ENCODE results near the gene REC8.

The REC8 gene

GRCh38 chr14:24139272-24139934 lies 32.5 kb upstream of the REC8 start:
- no peak for DNase-seq

GRCh38 chr14:24141097-24141880 lies 30.6 kb upstream of the REC8 start, which contains the start of gene EMC9:
EMC9 (minus strand) TSS chr14:24141591; CDS start chr14:24141304, 287 bp downstream.
- peak; percentile 99 for DNase-seq

GRCh38 chr14:24143511-24143910 lies 28.4 kb upstream of the REC8 start:
- no peak for DNase-seq

GRCh38 chr14:24144451-24144850 lies 27.4 kb upstream of the REC8 start:
- no peak for DNase-seq

- DNase-seq: no peak
Observed at GRCh38 chr14:24145219-24145618, 26.7 kb upstream of the REC8 start.

- no peak for DNase-seq
Observed at GRCh38 chr14:24145690-24146452, 26.0 kb upstream of the REC8 start.

- DNase-seq: peak; percentile 70
Observed at GRCh38 chr14:24146453-24146977, 25.4 kb upstream of the REC8 start, which contains the start of gene PSME2. PSME2 (minus strand) TSS chr14:24146610; CDS start chr14:24146581, 29 bp downstream.

- peak; percentile 94 for DNase-seq
Observed at GRCh38 chr14:24146978-24147760, 24.7 kb upstream of the REC8 start, which contains the start of gene RNF31. RNF31 (plus strand) TSS chr14:24147498; CDS start chr14:24147699, 201 bp downstream.

GRCh38 chr14:24147761-24148428 lies 24.0 kb upstream of the REC8 start:
- DNase-seq: no peak

- DNase-seq: no peak
Observed at GRCh38 chr14:24149302-24149969, 22.4 kb upstream of the REC8 start.

- DNase-seq: no peak
Observed at GRCh38 chr14:24150061-24150460, 21.8 kb upstream of the REC8 start.

GRCh38 chr14:24150567-24150966 lies 21.3 kb upstream of the REC8 start:
- DNase-seq: no peak

- DNase-seq: no peak
Observed at GRCh38 chr14:24150993-24151392, 20.9 kb upstream of the REC8 start.

- no peak for DNase-seq
Observed at GRCh38 chr14:24151404-24152080, 20.3 kb upstream of the REC8 start.

- no peak for DNase-seq
Observed at GRCh38 chr14:24155100-24155499, 16.8 kb upstream of the REC8 start.

- DNase-seq: no peak
Observed at GRCh38 chr14:24156840-24157239, 15.0 kb upstream of the REC8 start.

- DNase-seq: no peak
Observed at GRCh38 chr14:24157331-24157730, 14.5 kb upstream of the REC8 start.

GRCh38 chr14:24159777-24160498 lies 11.9 kb upstream of the REC8 start:
- no peak for DNase-seq

- DNase-seq: no peak
Observed at GRCh38 chr14:24160499-24160849, 11.4 kb upstream of the REC8 start.

All from activated CD4-positive, alpha-beta T cell treated with anti-CD3 and anti-CD28 coated beads for 1 hour (primary cell).